IPS DF 4.7 (cell line): ENCODE results near the gene CASQ1.

Experiments
- DNase-seq: peaks from one replicate; pipeline ENCODE4 v3.0.0-alpha.2; 2013; ENCODE audit warnings: low spot score; ENCODE audit errors: extremely low read depth

Gene CASQ1

DNA sequence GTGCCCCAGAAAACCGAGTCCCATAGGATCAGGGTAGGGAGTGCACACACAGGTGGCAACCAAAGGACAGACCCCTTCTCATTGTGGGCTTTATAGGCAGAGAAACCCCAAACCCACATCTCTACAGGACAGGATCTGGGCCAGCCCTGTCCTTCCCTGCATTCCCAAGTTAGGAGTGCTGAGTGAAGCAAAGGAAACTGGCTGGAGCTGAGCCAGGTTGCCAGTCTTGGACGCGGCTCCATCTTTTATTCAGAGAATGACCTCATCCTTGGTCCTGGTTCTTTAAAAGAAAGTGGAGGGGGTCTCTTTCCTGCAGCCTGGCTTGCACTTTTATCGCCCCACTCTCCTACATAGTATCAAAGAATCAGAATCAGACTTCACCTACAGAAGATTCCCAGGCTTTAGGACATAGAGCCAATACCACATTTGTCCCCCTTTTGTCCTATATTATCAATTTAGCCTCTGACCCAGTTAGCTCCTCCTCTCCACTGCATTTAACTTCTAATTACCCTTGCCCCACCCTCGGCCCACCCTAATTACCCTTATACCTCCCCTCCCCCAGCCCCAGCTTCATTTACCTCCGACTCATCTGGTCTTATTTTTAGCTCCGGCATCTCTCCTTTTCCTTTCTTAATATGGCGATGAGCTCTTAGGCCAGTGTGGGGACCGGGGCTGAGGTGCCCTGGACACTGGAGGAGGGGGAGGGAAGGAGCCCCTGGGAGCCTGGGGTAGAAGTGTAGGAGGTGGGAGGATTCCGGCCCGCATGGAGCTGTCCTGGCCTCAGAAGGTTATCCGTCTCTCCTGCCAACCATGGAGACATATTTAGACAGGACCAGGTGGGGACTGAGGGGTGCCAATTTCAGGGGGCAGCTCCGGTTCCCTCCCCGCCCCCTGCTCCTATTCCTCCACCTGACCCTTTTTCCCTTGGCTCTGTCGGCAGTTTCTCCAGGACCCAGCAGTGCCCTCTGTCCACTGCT is at the start of gene CASQ1:
Gene CASQ1, plus strand, starts transcription at position 927 of the 977 bp plus-strand sequence. CDS start 177 bp downstream, outside the sequence.
- DNase-seq = no peak

DNA sequence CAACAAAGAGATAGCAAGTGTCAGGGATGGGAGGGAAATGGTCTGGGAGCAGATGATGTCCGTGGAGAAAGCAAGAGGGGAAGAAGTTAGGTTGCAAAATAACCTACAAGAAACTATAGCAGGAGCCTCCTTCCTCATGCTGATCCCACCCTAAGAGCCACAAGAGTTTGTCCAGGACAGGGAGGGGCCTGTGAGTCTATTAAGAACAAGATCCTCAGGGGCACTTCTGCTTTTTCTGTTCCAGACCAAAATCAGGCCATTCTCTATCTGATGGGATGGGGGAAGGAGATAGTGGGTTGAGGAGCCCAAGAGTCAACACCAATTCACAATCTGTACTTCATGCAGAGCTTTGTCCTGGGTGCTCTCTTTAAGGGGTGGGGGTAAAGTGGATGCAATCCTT is 46.7 kb upstream of the CASQ1 start:
- no peak for DNase-seq

DNA sequence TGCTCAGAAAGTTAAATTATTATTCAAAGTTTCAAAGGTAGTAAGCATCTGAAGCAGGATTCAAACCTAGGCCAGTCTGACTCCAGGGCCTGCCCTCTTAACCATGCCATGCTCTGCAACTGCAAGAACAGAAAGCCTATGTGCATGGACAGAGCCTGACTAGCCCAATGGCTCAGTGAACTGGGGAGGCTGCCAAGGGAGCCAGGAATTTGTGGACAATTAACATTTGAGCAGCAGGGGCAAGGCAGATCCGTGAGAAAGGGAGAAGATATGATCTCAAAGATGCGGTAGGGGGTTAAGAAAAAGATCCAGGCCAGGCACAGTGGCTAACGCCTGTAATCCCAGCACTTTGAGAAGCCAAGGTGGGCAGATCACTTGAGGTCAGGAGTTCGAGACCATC is 45.5 kb upstream of the CASQ1 start:
- DNase-seq = no peak

DNA sequence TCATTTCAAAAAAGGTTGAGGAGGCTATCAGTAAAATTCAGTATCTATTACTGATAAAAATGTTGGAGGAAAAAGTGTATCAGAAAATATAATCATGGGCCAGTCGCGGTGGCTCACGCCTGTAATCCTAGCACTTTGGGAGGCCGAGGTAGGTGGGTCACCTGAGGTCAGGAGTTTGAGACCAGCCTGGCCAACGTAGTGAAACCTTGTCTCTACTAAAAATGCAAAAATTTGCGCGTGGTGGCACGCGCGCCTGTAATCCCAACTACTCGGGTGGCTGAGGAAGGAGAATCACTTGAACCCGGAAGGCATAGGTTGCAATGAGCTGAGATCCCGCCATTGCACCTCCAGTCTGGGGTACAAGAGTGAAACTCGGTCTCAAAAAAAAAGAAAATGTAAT is 44.3 kb upstream of the CASQ1 start:
- no peak for DNase-seq

DNA sequence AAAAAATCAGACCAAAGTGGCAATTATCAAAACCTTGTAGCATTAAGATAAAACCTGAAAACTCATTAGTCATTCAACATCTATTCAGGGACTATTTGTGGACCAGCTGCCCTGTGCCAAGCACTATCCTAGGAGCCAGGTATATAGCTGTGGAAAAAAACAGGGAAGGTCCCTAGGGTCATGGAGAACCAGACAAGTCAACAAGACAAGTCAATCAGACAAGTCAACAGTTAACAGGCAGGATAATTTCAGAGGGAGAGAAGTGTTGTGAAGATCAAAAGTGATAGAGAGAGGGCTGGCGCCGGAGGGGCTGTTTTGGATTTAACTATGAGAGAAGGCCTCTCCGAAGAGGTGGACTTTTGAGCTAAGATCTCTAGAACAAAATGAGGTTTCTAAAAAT is 42.3 kb upstream of the CASQ1 start:
- DNase-seq = no peak

DNA sequence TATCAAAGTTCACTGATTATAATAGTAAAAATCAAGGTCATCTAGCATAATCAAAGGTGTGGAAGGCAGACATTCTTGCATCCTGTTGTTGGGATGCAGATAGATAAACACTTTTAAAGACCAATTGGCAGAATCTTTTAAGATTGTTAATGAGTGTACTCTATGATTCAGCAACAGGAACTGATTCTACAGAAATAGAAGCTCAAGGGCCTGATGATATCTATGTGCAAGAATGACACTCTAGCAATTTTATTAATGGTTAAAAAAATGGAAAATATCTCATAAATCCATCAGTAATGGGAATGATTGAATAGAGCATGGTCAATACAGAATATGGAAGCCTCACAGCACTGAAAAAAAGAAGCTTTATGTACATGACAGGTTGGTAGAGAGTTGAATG is 41.1 kb upstream of the CASQ1 start:
- no peak for DNase-seq

DNA sequence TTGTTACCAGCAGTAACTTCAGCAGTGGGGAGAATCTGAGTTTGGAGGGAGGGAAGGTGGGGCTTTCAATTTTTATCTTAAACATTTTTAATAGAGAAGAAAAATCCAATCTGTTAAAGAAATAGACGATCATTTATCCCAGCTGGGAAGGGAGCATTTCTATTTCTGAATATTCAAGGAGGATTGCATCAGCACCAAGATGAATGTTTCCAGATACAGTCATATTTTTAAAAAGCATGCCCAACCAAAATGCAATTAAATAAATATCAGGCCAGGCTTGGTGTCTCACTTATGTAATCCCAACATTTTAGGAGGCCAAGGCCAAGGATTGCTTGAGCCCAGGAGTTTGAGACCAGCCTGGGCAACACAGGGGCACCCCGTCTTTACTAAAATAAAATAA is 40.7 kb upstream of the CASQ1 start:
- DNase-seq = no peak

DNA sequence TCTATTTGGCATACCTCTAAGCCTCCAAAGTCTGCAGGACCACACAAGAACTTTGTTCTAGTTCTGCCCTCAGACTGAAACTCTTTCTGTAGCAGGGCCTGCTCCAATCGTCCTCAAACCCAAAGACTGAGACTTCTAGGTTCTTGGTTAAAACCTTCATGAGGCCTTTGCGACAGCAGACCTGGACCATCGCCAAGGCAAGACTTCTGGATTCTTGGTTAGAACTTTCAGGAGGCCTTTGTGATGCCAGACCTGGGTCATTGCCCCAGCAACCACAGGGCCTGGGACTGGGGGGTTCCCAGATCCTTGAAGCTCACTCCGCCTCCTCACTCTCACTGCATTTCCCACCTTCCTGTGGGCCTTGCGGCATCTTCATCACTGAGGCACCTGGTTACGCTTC is 39.1 kb upstream of the CASQ1 start, which contains the start of gene ATP1A4:
Gene ATP1A4, plus strand, starts transcription at position 301 of the 400 bp plus-strand sequence. CDS start 438 bp downstream, outside the sequence.
- no peak for DNase-seq

DNA sequence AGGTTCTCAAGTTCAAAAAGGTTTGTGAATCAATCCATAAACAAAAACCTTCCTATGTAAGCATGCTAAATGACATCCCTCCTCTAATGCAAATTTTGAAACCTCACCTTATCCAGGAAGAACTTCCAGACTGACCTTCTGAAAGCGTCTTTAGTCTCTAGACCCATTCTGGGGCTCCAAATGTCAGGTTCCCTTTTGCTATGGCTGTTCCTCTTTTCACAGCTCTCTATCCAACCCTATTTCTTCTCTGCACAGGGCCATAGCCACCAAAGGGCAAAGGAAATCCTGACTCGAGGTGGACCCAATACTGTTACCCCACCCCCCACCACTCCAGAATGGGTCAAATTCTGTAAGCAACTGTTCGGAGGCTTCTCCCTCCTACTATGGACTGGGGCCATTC is 35.6 kb upstream of the CASQ1 start:
- no peak for DNase-seq

DNA sequence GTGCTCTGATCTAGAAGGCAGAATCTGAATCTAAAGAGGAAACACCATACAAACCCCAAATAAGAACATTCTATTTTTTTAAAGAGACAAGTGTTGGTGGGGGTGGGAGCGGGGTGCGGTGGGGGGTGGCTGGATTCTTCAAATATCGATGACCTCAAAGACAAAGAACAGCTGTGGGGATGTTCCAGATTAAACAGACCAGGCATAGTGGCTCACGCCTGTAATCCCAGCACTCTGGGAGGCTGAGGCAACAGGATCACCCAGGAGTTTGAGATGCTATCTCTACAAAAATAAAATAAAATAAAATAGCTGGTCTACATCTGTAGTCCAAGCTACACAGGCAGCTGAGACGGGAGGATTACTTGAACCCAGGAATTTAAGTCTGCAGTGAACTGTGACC is 34.0 kb upstream of the CASQ1 start:
- no peak for DNase-seq

DNA sequence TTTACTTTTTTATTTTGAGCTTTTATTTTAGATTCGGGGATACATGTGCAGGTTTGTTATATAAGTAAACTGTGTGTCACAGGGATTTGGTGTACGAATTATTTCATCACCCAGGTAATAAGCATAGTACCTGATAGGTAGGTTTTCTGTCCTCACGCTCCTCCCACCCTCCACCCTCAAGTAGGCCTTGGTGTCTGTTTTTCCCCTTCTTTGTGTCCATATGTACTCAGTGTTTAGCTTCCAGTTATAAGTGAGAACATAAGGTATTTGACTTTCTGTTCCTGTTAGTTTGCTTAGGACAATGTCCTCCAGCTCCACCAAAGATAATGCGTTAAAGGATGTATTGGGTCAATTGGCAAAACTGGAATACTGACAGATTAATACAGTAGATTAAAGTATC is 33.2 kb upstream of the CASQ1 start:
- no peak for DNase-seq

DNA sequence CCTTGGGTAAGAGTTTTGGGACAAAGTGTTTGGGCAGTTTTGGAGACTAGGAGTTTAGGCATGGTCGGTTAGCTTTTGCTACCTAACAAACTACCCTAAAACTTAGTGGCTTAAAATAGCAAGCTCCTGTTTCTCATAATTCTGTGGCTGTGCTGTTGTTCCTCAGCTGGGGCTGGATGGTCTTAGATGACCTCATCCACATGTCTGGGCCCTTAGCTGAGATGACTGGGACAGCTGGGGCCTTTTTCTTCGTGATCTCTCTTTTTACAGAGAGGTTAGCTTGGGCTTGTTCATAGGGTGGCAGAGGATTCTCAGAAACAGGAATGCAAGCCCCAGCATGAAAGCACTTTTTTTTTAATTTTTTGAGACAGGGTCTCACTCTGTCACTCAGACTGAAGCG is 32.3 kb upstream of the CASQ1 start:
- no peak for DNase-seq

DNA sequence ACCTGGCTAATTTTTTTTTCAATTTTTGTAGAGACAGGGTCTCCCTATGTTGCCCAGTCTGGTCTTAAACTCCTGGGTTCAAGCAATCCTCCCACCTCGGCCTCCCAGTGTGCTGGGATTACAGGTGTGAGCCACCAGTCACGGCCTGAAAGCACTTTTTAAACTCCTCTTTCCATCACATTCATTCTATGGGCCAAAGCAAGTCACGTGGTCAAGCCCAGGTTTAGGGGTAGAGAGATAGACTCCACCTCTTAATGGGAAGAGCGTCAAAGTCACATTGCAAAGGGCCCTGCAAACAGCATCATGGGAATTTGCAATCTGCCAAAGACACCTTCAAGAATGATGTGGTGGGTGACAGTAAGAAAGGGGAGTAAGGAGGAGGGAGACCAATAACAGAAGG is 31.8 kb upstream of the CASQ1 start:
- DNase-seq = no peak

DNA sequence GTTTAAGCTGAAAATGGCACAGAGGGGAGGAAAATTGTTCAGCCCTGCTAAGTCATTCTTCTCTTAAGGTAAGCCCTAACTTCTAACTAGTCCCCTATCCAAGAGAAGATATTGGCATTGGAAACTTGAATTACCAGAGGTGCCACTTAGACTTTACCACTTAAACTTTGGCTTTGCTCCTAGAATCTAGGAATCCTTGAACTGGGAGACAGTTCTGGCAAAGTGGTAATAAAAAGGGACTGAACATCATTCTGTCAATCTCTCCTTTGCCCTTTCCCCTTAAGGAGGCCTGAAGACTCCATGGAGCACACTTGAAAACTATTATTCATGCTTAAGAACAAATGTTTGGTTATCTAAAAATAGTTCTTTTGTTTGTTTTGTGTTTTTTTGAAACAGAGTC is 30.5 kb upstream of the CASQ1 start:
- no peak for DNase-seq

DNA sequence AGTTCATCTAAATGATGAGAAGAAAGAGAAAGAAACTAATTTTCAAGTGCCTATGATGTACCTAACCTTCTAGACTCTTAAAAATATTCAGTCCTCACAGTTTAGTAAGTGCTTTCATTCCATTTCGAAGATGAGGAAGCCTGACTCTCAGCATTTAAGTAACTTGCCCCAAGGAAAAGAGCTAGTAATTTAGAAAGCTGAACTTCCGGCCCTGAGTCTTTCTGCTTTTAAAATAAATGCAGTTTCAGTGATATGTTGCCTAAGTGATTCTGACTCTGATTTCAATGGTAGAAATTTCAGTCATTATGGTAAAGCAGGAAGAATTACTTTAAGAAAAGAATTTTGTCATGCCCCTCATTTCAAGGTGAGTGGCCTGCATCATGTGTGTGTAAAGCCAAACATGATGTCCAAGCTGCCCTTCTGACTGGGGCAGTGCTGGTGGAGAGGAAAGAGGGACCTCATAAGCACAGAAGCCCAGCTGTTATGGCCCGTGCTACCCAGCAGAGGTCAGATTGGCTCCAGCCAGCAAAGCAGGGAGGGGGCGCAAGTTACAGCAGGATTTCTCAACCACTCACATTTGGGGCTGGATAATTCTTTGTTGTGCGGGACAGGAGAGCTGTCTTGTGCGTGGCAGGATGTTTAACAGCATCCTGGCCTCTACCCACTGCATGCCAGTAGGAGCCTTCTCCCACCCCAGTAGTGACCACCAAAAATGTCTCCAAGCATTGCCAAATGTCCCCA is 28.2 kb upstream of the CASQ1 start:
- no peak for DNase-seq

DNA sequence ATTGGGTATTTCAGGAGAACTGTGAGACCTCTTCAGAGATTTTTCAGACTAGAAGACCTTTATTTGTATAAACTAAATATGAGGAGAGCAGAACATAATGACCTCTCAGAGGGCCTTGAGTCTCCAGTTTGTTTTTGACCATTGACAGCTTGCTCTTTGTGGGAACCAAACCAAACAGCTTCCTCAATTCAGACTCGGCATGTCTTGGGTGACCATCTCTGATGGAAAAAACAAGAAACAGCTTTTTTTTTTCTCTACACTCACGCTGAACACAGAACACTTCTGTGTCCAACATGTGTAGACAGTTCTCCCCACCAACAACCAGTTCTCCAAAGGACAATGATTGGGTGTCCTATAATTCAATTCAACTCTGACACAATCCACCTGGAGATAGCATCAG is 27.4 kb upstream of the CASQ1 start:
- no peak for DNase-seq

DNA sequence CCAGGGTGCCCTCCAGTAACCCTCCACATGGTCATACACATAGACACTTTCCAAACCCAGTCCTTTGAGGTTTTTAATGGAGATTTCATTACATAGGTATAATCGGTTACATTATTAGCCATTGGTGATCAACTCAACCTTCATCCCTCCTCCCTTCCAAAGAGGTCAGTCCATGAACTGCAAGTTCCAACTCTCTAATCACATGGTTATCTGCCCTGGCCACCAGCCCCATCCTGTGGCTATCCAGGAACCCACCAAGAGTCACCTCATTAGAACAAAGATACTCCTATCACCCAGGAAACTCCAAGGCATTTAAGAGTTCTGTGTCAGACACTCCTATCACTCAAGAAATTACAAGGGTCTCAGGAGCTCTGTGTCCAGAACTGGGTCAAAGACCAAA is 26.8 kb upstream of the CASQ1 start:
- no peak for DNase-seq

DNA sequence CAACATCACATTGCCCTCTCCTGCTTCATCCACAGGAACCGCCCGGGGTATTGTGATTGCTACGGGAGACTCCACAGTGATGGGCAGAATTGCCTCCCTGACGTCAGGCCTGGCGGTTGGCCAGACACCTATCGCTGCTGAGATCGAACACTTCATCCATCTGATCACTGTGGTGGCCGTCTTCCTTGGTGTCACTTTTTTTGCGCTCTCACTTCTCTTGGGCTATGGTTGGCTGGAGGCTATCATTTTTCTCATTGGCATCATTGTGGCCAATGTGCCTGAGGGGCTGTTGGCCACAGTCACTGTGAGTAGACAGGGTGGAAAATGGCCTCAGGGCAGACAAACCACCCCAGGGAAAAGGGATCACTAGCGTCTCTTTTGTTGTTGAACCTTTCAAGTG is 26.3 kb upstream of the CASQ1 start:
- no peak for DNase-seq

DNA sequence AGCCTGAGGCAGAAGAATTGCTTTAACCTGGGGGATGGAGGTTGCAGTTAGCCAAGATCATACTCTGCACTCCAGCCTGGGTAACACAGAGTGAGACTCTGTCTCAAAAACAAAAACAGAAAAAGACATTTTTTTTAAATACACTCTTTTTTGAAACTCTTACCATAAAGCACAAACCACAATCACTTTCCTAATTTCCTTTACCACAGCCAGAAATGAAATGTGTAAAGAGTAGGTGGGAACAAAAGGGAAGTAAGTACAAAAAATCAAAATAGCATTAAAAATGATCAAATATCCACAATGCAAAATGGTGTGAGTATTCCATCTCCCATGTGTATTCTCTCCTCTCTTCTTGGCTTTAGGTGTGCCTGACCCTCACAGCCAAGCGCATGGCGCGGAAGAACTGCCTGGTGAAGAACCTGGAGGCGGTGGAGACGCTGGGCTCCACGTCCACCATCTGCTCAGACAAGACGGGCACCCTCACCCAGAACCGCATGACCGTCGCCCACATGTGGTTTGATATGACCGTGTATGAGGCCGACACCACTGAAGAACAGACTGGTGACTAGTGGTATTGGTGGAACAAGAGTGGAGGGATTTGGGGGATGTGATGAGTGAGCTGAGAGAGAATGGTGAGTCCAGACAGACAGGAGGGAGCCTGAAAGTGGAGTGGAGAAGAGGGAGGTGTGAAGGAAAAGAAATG is 24.1 kb upstream of the CASQ1 start:
- no peak for DNase-seq

DNA sequence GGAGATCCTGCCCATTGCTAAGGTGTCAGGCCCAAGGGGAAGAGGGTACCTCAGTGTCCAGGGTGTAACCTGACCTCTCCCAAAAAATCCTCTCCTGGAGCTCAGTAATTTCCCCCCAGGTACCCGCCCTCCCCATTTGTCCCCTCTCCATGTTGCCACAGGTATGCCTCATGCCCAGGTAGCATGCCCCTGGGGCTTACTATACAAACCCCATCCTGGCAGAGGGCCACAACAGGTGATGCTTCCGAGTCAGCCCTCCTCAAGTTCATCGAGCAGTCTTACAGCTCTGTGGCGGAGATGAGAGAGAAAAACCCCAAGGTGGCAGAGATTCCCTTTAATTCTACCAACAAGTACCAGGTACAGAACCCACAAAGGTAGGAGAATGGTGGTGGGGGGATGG is 23.3 kb upstream of the CASQ1 start:
- no peak for DNase-seq

DNA sequence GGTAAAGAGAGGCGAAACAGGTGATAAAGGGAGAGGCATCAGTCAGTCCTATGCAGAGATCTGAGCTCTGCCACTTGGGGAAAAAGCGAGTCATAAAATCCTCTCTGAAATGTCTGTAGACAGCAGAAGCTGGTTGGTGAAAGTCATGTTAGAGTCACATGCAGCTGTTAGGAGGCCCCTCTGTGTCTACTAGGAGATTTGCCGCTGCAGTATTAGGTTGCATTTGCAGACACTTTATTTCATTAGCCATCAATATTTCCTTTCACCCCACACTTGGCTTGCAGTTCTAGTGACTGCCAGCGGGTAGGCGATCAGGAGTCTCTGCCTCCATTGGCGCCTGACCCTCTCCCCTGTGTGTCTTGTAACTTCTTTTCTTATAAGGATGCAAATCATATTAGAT is 22.8 kb upstream of the CASQ1 start:
- DNase-seq = no peak

DNA sequence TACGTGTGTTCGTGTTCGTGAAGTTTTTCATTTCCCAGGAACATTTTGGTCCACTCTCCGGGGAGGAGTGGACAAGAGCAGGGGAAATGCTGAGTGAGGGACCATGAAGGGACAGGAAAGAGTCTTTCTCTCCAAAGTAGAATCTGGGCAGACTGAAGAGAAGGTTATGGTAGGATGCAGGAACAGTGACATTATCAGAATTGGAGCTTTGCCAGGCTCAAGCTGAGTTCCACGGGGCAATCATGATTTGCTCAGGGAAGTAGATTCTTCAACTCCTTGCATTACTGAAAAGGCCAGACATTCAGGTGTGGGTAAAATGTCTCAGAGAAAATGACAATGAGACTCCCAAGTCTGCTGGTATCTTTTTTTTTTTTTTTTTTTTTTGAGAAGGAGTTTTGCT is 22.4 kb upstream of the CASQ1 start:
- no peak for DNase-seq
